NCI-H1436 treated with DMSO at 0.1 percent for 48 hours (cell line): ENCODE measurements around the gene TRPC4AP.

ENCODE experiments used
- DNase-seq: peaks from one replicate; lab custom pipeline; 2025; lab: John Stamatoyannopoulos, UW

TRPC4AP gene

GRCh38 chr20:34968042-34968775 is 124.4 kb downstream of the TRPC4AP start:
- DNase-seq: no peak

- DNase-seq: no peak
Measured at GRCh38 chr20:34967421-34967820, 125.2 kb downstream of the TRPC4AP start.

GRCh38 chr20:34965051-34965450 is 127.6 kb downstream of the TRPC4AP start:
- no peak for DNase-seq

GRCh38 chr20:34964486-34964885 is 128.1 kb downstream of the TRPC4AP start:
- no peak for DNase-seq

GRCh38 chr20:34956751-34957472 is 135.7 kb downstream of the TRPC4AP start:
- no peak for DNase-seq

- no peak for DNase-seq
Measured at GRCh38 chr20:34956041-34956458, 136.6 kb downstream of the TRPC4AP start.

- peak; percentile 63 for DNase-seq
Measured at GRCh38 chr20:34955231-34956040, 137.2 kb downstream of the TRPC4AP start, which contains the start of the genes GSS and MYH7B. GSS (minus strand) TSS chr20:34955806; CDS start chr20:34951852, 3,954 bp downstream. MYH7B (plus strand) TSS chr20:34955868; CDS start chr20:34978006, 22,138 bp downstream.

- DNase-seq: no peak
Measured at GRCh38 chr20:34954904-34955230, 137.7 kb downstream of the TRPC4AP start.

- DNase-seq: no peak
Measured at GRCh38 chr20:34953960-34954359, 138.6 kb downstream of the TRPC4AP start.

- DNase-seq: no peak
Measured at GRCh38 chr20:34952671-34953070, 139.9 kb downstream of the TRPC4AP start.
